Measurements from ENCODE around the gene CDC42BPG. TPM values are rescaled to one million over a fixed set of nuclear protein-coding genes. Genes with fewer than 3 reads are reported as not detected.
A peak's percentile ranks its signal among the peaks of the same experiment; 100 is the strongest.
"Not testable (repeated sequence)": the region's sequence is repeated elsewhere in the genome, so short reads cannot be mapped to it uniquely, and the experiment has no call there.

Gene CDC42BPG
- total RNA-seq, 1 experiment from 2014 or later: 4.1 TPM

- no peak for DNase-seq (ENCODE audit: low spot score)
Observed at GRCh38 chr11:64849598-64850356, 5.3 kb upstream of the CDC42BPG start.

GRCh38 chr11:64848826-64849597 lies 4.6 kb upstream of the CDC42BPG start:
- no peak for DNase-seq (ENCODE audit: low spot score)

- DNase-seq (ENCODE audit: low spot score): no peak
Observed at GRCh38 chr11:64848214-64848825, 3.9 kb upstream of the CDC42BPG start.

- peak; percentile 83 for DNase-seq (ENCODE audit: low spot score)
Observed at GRCh38 chr11:64846998-64847666, 2.7 kb upstream of the CDC42BPG start.

- not testable (repeated sequence) for DNase-seq (ENCODE audit: low spot score)
Observed at GRCh38 chr11:64845776-64846129, 1.3 kb upstream of the CDC42BPG start.

- DNase-seq (ENCODE audit: low spot score): no peak
Observed at GRCh38 chr11:64845129-64845775, 799 bp upstream of the CDC42BPG start.

GRCh38 chr11:64843686-64844329 lies 645 bp downstream of the CDC42BPG start:
- DNase-seq (ENCODE audit: low spot score): no peak

- peak; percentile 80 for DNase-seq (ENCODE audit: low spot score)
Observed at GRCh38 chr11:64842851-64843685, 1.4 kb downstream of the CDC42BPG start.

- DNase-seq (ENCODE audit: low spot score): no peak
Observed at GRCh38 chr11:64842366-64842759, 2.1 kb downstream of the CDC42BPG start.

GRCh38 chr11:64841592-64842365 lies 2.7 kb downstream of the CDC42BPG start:
- DNase-seq (ENCODE audit: low spot score): no peak

- no peak for DNase-seq (ENCODE audit: low spot score)
Observed at GRCh38 chr11:64839887-64840782, 4.3 kb downstream of the CDC42BPG start.

- no peak for DNase-seq (ENCODE audit: low spot score)
Observed at GRCh38 chr11:64839335-64839734, 5.1 kb downstream of the CDC42BPG start.

- DNase-seq (ENCODE audit: low spot score): no peak
Observed at GRCh38 chr11:64838600-64839334, 5.7 kb downstream of the CDC42BPG start.

- no peak for DNase-seq (ENCODE audit: low spot score)
Observed at GRCh38 chr11:64837887-64838351, 6.5 kb downstream of the CDC42BPG start.

GRCh38 chr11:64836448-64837072 lies 7.9 kb downstream of the CDC42BPG start:
- no peak for DNase-seq (ENCODE audit: low spot score)

GRCh38 chr11:64835616-64836447 lies 8.6 kb downstream of the CDC42BPG start:
- DNase-seq (ENCODE audit: low spot score): no peak

All from A172 (cell line).